GM21786 (cell line): Measurements from ENCODE around the gene GFPT2.

Experiments used
- ATAC-seq: cut with Tn5 transposase; IDR thresholded peaks from one replicate; pipeline ENCODE4 v1.9.1; 2021; ENCODE audit not compliant: unreplicated experiment

GFPT2 gene

DNA sequence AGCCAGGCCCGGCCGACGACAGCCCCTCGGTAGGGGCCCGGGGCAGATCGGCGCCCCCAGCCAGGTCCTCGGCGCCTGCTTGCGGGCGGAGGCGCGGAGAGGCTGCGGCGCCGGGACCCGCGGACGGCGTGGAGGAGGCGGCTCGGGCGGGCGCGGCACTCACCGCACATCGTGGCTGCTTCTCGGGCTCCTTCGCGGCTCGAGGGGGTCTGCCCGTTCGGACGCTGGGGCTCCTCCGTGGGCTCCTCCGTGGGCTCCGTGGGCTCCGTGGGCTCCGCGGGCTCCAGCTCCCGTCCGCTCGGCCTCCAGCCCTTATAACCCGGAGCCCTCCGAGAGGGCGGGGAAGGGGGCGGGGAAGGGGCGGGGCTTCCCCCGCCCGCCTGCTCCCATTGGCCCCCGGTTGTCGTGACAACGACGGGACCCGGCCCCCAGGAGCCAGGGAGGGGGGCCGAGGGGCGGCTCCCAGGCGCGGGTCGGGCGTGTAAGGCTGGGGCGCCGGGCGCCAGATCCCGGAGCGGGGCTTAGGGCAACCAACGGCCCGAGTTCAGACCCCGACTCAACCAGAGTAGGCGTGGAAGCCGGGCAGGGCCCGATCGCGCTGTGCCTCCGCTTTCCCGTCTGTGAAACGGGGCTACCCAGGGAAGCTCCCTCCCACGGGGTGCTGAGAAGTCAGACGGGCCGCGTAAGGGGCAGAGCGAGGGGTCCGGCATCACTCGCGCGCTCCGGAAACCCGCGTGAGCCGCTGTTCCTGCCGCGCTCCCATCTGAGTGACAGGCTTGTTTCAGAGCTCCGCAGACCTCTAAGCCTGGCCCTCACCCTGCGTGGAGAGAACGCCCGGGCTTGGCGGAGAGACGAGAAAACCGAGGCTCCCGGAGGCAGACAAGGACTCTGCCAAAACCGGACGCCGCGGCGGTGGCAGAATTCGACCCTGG, at the start of gene GFPT2:
GFPT2 (minus strand) TSS at position 289 of the 932 bp plus-strand sequence; CDS start at position 170, 119 bp downstream.
- peak; percentile 55 for ATAC-seq

DNA sequence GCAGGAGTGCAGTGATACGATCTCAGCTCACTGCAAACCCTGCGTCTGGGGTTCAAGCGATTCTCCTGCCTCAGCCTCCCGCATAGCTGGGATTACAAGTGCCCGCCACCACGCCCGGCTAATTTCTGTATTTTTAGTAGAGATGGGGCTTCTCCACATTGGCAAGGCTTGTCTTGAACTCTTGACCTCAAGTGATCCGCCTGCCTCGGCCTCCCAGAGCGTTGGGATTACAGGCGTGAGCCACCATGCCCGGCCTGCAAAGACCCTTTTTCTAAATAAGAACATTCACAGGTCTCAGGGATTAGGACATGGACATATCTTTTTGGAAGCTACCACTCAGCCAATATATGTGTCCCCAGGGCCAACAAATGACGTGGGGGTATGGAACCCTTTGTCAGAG, 49.6 kb upstream of the GFPT2 start:
- no peak for ATAC-seq

DNA sequence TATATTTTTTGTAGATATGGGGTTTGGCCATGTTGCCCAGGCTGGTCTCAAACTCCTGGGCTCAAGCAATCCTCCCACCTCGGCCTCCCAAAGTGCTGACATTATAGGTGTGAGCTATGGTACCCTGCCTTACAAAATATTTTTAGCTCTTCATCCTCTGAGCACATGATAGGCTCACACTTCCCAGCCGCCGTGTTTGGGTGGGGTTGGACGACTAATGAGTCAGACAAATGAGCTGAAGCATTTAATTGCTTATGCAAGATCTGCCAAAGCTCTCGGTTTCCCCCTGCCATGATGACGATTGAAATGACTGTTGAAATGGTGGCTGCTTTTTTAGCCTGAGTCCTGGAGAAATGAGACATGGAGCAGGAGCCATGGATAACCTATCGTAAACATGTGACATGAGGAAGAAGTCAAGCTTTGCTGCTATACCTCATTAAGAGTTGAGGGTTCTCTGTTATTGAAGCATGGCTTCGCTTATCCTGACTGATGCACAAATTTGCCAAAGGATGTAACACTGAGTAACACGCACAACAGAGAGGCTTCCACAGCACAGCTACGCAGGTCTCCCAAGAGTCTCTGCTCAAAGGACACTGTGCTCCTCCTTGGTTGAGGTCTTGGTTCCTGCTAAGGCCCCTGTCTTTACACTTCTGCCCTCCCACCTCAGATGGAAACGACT, 48.2 kb upstream of the GFPT2 start:
- no peak for ATAC-seq

DNA sequence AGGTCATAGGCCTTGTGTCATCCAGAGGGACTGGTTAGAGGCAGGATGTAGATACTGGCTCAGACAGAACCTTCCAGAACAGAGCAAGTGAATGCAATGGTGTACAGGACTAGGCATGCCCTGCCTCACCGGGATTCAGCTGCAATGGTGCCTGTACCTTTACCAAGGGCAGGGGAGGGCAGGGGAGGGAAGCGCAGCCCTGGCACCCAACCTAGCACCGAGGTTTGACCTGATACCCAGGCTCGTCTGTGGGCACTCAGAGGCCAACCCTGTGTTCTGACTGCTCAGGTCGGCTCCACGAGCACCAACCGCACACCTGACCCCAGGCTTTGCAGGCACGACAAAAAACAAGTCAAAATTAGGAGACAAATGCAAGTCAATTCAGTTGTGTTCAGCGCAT, 47.3 kb upstream of the GFPT2 start:
- no peak for ATAC-seq

DNA sequence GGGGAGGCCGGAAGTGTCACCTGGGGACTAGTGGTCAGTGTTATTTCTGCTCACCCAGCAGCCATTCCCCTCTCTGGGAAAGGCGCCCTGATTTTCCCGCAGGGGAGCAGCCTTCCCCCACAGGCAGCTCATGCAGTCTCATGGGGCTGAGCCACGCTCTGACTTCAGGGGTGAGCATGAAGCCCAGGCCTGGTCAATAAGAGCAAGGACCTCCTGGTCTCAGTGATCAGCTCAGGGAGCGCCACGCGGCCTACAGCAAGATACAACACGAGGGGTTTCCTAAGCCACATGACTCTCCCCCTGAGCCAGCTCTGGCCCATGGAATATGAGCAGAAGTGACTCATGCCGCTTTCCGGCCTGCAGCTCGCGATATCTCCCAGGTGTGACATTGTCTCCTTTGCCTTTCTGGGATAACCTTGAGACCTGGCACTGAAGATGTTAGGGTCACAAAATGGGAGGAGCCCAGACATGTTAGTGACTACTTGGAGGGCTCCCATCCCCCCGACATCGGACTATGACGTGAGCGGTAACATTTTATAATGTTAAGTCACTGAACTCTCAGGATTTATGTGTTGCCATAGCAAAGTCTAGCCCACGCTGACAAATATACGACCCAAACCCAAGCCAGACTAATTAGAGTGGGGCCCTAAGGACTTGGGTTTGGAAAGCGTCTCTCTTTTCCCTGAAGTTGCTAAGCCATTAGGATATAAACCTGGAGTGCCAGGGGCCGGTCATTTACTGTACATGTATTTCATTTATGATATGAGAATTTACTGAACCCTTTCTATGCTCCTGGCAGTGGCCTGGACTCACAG, 46.5 kb upstream of the GFPT2 start:
- no peak for ATAC-seq

DNA sequence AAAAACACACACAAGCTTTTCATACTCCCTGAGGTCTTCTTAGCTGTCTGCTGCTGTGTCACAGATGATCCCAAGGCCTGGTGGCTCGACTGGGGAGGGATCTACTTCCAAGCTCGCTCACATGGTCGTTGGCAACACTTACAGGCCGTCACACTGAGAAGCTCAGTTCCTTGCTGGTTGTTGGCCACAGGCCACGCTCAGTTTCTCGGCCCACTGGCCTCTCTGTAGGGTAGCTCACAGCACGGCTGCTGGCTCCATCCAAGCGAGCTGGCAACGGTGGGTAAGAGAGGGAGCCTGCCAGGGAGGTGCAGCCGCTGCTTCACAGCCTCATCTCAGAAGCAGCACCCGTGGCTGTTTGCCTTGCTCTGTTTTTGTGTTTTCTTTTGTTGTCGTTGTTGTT, 43.8 kb upstream of the GFPT2 start:
- no peak for ATAC-seq

DNA sequence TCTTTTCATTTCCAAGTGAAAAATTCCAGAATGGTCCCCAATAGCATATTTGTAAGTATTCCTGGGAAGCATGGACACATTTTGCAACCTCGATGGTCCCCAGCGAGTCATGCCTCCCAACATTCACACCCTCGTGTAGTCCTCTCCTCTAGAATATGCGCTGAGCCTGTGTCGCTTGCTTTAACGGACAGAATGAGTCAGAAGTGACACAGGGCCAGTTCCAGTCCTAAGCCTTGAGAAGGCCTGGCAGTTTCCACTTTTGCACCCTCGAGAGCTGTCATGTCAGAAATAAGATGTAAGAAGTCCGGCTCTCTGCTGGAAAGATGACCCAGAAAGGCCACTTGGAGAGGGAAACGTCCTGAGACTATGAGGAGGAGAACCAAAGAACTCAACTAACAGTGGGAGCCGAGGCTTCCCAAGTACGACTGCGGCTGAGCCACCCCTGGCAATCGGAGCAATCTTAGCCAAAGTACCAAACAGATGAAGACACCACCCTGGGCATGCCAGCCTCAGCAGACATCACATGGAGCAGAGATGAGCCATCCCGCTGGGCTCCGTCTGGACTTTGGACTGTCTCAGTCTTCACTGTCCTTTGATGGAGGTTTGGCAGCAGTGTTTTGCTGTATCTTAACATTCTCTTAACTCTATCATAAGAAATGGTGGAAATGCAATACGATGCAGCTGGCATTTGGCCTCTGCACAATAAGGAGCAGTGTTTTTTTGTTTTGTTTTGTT, 42.6 kb upstream of the GFPT2 start:
- ATAC-seq = no peak

DNA sequence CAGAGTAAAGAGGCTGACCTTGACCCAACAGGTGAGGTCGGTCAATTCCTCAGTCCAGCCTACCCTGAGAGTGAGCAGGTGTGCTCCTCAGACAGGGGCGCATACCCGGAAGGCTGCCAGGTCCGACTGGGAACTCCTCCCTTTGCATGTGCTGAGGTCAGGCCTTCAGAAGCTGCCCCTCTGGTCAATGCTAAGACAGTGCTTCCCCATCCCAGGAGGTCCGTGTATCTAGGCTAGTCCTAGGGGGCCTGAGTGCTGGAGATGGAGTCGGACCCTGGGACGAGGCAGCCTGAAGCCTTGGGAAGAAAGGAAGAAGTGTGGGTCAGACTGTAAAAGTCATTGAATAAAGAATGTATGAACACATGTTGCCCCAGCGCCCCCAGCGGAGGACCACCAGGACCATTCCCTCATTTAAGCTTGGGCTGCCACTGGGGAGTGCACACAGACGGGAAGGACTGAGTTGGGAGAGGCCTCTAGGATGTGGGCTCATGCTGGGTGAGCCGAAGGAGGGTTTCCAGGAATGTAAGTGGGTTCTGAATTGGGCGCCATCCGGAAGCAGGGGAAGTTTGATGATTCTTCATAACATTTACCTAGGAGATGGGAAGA, 41.0 kb upstream of the GFPT2 start:
- no peak for ATAC-seq

DNA sequence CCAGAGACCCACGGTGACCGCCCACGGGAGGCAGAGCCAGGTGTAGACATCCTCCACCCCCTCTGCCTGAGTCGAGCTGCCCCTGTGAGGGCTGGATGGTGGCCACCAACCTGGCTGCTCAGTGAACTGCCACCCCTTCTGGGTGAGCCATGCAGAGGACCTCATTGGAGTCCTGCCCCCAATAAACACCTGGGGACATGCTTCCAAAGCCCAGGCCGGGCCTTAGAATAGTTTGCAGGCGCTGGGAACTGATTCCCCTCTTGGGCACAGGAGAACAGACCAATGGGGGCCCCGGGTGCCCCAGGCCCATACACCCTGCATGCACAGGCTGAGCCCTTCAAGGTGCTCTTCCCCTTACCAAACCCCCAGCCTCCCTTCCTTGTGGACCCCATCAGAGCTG, 38.1 kb upstream of the GFPT2 start:
- no peak for ATAC-seq

DNA sequence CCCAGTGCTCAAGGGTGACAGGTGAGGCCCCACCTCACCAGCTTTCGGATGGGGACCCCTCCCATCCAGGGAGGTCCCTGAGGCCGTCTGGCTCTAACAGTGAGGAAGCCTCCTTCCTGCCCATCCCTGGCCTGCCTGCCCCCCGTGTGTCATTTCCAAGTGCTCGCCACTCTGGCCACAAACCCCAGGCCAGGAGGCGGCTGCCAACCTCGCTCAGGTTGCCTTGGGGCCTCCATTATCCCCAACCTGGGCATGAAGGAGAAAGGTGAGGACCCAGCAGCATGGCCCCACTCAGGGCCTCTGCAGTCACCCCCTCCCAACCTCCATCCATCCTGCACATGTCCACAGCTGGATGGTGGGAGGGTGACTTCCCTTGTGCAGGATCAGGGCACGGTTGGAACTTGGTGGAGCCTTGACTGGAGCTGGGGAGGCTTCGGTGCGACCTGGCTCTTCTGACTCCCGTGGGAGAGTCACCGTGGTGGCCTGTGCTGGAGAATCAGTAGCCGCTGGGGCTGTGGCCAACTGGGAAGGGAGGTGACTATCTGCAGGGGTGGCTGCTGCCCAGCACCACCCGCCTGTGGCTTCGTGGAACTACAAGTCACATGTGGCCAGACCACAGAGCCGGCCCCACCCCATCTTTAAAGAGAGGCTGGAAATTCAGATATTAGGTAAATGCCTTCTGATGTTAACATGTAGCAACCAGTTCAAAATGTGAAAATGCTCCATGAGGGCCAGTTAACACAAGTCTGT, 37.5 kb upstream of the GFPT2 start:
- no peak for ATAC-seq

DNA sequence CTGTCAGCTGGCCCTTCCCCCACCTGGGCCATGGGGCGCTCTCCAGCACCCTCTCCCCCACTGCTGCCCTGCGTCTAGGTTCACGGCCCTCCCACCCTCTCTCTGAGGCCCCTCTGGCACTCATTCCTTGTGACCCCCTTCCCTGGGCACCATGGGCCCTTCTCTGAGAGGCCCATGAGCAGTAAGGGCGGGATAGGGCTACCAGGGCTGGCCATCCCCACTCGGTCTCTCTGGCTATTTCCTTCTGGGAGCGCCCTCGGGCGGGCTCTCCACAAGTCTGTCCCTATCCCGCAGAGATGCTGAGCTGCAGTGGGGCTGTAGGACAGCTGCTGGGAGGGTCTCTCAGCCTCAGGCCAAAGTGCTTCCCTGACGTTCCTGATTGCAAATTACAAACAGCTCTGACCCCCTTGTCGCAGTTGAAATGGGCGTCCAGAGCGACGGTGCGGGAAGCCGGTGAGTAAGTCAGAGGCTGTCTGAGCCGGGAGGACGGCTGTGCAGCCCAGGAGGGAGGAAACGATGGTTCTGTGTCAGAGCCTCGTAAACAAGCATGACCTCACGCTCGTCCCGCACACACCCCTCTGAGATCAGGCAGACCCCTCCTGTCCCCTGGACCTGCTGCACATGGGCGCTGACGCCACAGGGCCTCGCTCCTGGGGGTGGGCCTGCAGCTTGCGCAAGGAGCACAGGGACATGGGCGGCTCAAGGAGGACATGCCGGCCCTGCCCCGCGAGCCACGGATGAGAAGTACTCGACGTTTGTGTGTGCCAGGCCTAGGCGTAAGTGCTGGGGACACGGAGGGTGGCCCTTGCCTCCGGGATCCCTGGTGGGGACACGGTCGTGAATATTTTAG, 36.3 kb upstream of the GFPT2 start:
- ATAC-seq = no peak

DNA sequence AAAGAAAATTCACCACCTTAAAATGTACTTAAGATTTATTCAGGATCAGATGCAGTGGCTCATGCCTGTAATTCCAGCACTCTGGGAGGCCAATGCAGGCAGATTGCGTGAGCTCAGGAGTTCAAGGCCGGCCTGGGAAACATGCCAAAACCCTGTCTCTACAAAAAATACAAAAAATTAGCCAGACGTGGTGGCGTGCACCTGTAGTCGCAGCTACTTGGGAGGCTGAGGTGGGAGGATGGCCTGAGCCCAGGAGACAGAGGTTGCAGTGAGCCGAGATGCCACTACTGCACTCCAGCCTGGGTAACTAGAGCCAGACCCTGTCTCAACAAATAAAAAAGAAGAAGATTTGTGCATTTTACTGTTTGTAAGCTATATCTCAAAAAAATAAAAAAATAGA, 34.7 kb upstream of the GFPT2 start:
- ATAC-seq = no peak

DNA sequence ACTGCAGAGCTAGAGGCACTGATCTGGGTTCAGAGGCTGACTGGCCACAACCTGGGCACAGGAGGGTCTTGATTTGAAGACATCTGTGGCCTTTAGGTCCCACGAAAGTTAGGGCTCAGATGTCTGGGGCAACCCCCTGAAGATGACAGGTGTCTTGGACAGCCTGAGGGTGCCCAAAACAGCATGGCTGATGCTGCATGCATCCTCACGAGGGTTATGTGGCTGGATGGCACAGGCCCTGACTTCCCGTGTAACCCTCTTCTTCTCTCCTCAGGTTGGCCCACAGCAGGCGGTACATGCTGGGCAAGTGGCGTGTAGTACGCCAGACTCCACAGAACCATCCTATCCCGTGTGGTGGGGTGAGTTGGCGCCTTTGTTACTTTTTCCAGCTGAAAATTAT, 29.8 kb upstream of the GFPT2 start:
- no peak for ATAC-seq

DNA sequence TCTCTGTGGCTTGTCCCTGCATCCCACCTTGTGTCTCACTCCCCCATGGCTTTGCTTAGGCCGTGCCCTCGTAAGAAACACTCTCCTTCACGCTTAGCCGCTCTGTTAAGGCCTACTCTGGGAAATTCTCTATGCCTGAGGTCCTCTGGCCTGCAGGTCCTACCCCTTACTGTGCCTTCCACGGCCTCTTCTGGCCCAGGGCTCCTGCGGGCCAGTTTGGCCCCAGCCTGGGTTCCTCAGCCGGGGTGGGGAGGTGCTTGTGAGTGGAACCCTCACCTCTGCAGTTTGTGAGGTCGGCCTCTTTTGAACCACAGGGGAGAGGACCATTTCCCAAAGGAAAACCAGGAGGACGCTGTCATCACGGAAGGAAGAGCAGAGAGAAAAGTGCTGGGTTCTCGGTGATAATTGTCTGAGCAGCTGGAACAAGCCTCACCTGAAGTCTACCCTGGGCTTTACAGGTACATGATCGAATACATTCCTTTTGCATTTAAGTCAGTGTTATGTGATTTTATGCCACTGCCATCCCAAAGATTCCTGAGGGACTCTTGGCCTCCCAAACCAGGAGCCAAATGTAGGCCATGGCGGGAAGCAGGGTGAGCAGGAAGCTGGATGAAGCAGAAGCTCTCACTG, 28.8 kb upstream of the GFPT2 start:
- ATAC-seq = no peak

DNA sequence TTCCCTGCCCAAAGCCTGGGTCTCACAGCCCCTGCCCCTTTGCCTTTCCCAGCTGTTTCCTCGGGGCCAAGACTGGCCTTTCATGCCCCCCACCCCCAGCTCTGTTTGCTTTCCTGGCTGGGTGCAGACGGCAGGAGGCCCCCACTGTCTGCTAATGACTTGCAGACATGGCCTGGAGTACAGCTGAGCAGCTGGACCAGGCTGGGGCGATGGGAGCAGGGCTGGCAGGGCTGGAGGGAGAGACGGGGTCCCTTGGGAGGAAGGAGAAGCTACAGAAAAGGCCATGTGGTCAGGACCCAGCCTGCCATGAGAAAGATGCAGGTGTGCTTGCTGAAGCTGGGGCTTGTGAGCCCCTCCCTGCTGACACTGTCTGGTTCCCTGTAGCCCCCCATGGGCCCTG, 28.3 kb upstream of the GFPT2 start:
- ATAC-seq = no peak

DNA sequence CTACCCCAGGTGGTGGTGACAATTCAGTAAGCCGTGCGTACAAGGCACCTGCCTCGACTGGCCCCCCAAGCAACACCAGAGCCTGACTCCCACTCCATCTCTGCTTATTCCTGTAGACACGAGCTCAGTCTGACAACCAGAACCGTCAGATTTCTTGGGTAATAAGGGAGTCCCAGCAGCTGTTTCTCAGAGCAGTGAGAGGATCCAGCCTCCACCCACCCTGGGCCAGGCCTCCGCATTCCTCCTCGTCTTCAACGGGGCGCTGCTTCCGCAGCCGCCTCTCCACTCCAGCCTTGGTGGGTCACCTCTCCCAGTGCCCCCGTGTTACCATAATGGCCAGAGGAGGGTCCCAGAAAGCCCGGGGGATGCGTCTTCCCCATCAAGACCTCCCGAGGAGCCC, 27.7 kb upstream of the GFPT2 start:
- ATAC-seq = no peak

DNA sequence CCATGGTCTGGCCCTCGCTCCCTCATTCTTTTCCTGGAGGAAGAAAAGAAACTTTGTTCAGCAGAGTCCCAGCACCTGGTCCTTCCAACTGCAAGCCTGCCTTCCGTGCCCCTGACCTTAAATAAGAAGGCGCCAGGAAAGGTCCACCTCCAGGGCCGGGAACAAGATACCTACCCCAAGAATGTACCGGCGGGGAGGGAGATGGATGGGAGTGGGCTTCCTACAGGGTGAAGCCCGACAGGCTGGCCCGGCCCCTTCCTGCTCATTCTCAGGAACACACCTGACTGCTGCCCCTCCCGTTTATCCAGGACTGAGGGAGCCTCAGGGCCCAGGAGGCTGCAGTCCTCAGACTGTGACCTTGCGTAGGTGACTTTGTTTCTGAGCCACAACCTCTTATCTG, 27.3 kb upstream of the GFPT2 start:
- ATAC-seq = no peak

DNA sequence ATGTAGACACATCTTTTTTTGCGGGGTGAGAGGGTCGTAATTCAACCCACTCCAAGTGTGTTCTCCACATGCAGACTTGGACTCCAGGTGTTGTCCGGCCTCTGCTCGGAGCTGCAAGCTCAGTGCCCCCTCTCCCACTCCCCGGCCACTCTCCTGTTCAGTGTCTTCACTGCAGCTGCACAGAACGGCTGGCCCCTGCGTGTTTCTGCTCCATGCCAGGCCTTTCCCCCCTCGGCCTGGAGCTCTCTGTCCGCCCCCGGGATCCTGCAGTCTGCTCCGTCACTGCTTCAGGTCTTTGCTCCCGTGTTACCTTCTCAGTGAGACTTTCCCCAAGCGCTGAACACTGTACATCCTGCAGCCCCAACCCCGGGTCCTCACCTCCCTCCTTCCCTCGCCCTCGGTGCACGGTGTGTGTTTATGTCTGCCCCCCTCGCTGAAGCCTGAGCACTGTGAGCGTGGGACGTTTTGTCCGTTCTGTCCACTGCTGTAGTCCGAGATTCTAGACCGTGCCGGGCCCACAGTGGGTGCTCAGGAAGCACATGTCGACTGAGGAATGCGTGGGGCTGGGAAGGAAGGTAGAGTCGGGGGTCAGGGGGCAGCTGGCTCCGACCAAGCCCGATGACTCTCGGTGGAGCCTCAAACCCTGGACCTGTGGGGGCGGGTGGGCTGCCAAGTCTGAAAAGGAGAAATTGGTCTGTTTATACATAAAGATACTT, 26.4 kb upstream of the GFPT2 start:
- ATAC-seq = no peak
